Mesenchymal stem cell (in vitro differentiated cells and primary cell): ENCODE measurements around the gene KIF5A.

Source experiments
- DNase-seq: peaks from one replicate; pipeline ENCODE4 v3.0.0-alpha.2; 2013
- H2AFZ ChIP-seq: one replicate; pipeline ENCODE4 v1.6.1; 2013; ENCODE audit warnings: low read depth, mild to moderate bottlenecking, control low read depth, inconsistent platforms, low read length, moderate library complexity
- H2AK5ac ChIP-seq: 2 replicates; pipeline ENCODE4 v1.6.1; 2013; ENCODE audit warnings: low read length, moderate library complexity, mild to moderate bottlenecking, inconsistent platforms; ENCODE audit not compliant: severe bottlenecking
- H2BK120ac ChIP-seq: one replicate; pipeline ENCODE4 v1.6.1; 2013; ENCODE audit warnings: low read depth, mild to moderate bottlenecking, inconsistent platforms, low read length, moderate library complexity
- H2BK12ac ChIP-seq, 2 experiments: one replicate each; pipeline ENCODE4 v1.6.1; 2013; ENCODE audit warnings: inconsistent platforms in 2 of 2, low read length in 2 of 2, mild to moderate bottlenecking in 2 of 2, moderate library complexity in 2 of 2, control low read depth in 1 of 2
- H2BK15ac ChIP-seq: one replicate; pipeline ENCODE4 v1.6.1; 2013; ENCODE audit warnings: mild to moderate bottlenecking, low read depth, inconsistent platforms; ENCODE audit not compliant: poor library complexity, severe bottlenecking
- H2BK5ac ChIP-seq: 2 replicates; pipeline ENCODE4 v1.6.1; 2013; ENCODE audit warnings: low read depth, mild to moderate bottlenecking, low read length, control low read depth, inconsistent platforms; ENCODE audit not compliant: poor library complexity, severe bottlenecking
- H3K14ac ChIP-seq, 2 experiments: one replicate each; pipeline ENCODE4 v1.6.1; 2013; ENCODE audit warnings: inconsistent platforms in 2 of 2, low read length in 2 of 2, control low read depth in 1 of 2, mild to moderate bottlenecking in 1 of 2, moderate library complexity in 1 of 2
- H3K18ac ChIP-seq, 2 experiments: one replicate each; pipeline ENCODE4 v1.6.1; 2013; ENCODE audit warnings: inconsistent platforms in 2 of 2, low read length in 2 of 2, control low read depth in 1 of 2, low read depth in 1 of 2, mild to moderate bottlenecking in 1 of 2
- H3K23ac ChIP-seq, 2 experiments: one replicate each; pipeline ENCODE4 v1.6.1; 2013; ENCODE audit warnings: inconsistent platforms in 2 of 2, low read length in 2 of 2, mild to moderate bottlenecking in 2 of 2, moderate library complexity in 2 of 2, control low read depth in 1 of 2
- H3K27ac ChIP-seq: 2 replicates; pipeline ENCODE4 v1.5.1; 2013; ENCODE audit warnings: mild to moderate bottlenecking, moderate library complexity, low read length, control low read depth, inconsistent platforms; ENCODE audit not compliant: poor library complexity, severe bottlenecking
- H3K27me3 ChIP-seq, 2 experiments: 2 replicates each; pipeline versions ENCODE4 v1.6.1 to v1.7.0; 2013; ENCODE audit warnings: low read length in 2 of 2, mild to moderate bottlenecking in 2 of 2, moderate library complexity in 2 of 2, control low read depth in 1 of 2, inconsistent platforms in 1 of 2; ENCODE audit not compliant: control insufficient read depth in 1 of 2, insufficient read depth in 1 of 2
- H3K36me3 ChIP-seq, 2 experiments: 2 replicates each; pipeline versions ENCODE4 v1.6.1 to v1.7.0; 2013; ENCODE audit warnings: low read length in 2 of 2, control low read depth in 1 of 2, inconsistent platforms in 1 of 2, low read depth in 1 of 2, mild to moderate bottlenecking in 1 of 2; ENCODE audit not compliant: insufficient read depth in 2 of 2, control insufficient read depth in 1 of 2
- H3K4ac ChIP-seq, 2 experiments: one replicate each; pipeline ENCODE4 v1.6.1; 2013; ENCODE audit warnings: inconsistent platforms in 2 of 2, low read length in 2 of 2, mild to moderate bottlenecking in 2 of 2, moderate library complexity in 2 of 2, control low read depth in 1 of 2, low read depth in 1 of 2
- H3K4me1 ChIP-seq: 2 replicates; pipeline ENCODE4 v1.6.1; 2013; ENCODE audit warnings: low read depth, low read length, control low read depth; ENCODE audit not compliant: control insufficient read depth, insufficient read depth
- H3K4me2 ChIP-seq: 2 replicates; pipeline ENCODE4 v1.6.1; 2013; ENCODE audit warnings: low read length, mild to moderate bottlenecking, inconsistent platforms; ENCODE audit not compliant: poor library complexity, severe bottlenecking
- H3K4me3 ChIP-seq, 2 experiments: 2 replicates each; pipeline versions ENCODE4 v1.5.1 to v1.7.0; 2013; ENCODE audit warnings: low read length in 2 of 2, mild to moderate bottlenecking in 2 of 2, control low read depth in 1 of 2, low read depth in 1 of 2; ENCODE audit not compliant: insufficient read depth in 1 of 2
- H3K79me1 ChIP-seq: replicated peaks from 2 replicates; pipeline ENCODE4 v1.6.1; 2013; ENCODE audit warnings: mild to moderate bottlenecking, control low read depth, low read length, inconsistent platforms; ENCODE audit not compliant: poor library complexity, severe bottlenecking
- H3K9ac ChIP-seq: 2 replicates; pipeline ENCODE4 v1.7.0; 2013; ENCODE audit warnings: mild to moderate bottlenecking, low read length, moderate library complexity
- H3K9me3 ChIP-seq: 2 replicates; pipeline ENCODE4 v1.7.0; 2013; ENCODE audit warnings: mild to moderate bottlenecking, low read length; ENCODE audit not compliant: control insufficient read depth
- H4K8ac ChIP-seq: one replicate; pipeline ENCODE4 v1.6.1; 2013; ENCODE audit warnings: inconsistent platforms, mild to moderate bottlenecking, low read length, moderate library complexity
- H4K91ac ChIP-seq: one replicate; pipeline ENCODE4 v1.6.1; 2013; ENCODE audit warnings: mild to moderate bottlenecking, low read length, inconsistent platforms
- WGBS: methylation state at CpG from one replicate; pipeline ENCODE4 v1.1.7; 2013; ENCODE audit warnings: mixed read lengths; 5-methylcytosine and 5-hydroxymethylcytosine counted together

The KIF5A gene

DNA sequence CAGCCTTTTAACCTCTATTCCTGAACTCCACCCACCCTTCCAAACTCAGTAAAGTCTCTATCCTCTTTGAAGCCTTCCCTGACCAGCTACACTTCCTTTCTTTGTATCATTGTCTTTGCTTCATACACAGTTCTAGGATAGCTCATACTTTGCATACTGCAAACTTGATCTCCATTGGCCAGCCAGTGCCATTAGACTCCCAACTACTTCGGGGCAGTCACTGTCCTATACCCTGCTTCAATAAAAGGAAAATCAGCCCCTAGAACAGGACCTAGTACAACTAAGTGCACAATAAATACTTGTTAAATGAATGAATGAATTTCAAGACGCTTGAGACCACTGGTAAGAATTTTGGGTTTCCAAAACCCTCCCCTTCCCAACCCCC lies 40.6 kb downstream of the KIF5A start:
- Histone ChIP-seq H3K27me3 (peaks cover 22 to 57% of the 10 kb centered on the region in 2 experiments), H2AK5ac (no peak overlapping the region), H2BK5ac (no peak overlapping the region), H3K4ac (no peak overlapping the region), H3K9ac (peak overlapping the region; percentile 79), H3K79me1 (peaks cover 30% of the 10 kb centered on the region), H4K91ac (no peak overlapping the region), H2BK12ac (no peak overlapping the region), H3K4me1 (peaks cover 15% of the 10 kb centered on the region), H3K36me3 (peaks cover 0 to 5% of the 10 kb centered on the region in 2 experiments), H4K8ac (peak overlapping the region; percentile 4), H3K27ac (no peak overlapping the region), H3K14ac (no peak overlapping the region), H3K4me3 (peak overlapping the region in 1 of 2 experiments; percentile 85), H2AFZ (peak overlapping the region; percentile 96), H3K4me2 (peak overlapping the region; percentile 100), H2BK15ac (no peak overlapping the region), H2BK120ac (no peak overlapping the region), H3K18ac (peak overlapping the region in 1 of 2 experiments; percentile 67), H3K23ac (no peak overlapping the region), H3K9me3 (no peaks in the 10 kb centered on the region)
- DNase-seq, result no peak
- 35% methylated on average over 2 of the region's 2 CpGs for WGBS

DNA sequence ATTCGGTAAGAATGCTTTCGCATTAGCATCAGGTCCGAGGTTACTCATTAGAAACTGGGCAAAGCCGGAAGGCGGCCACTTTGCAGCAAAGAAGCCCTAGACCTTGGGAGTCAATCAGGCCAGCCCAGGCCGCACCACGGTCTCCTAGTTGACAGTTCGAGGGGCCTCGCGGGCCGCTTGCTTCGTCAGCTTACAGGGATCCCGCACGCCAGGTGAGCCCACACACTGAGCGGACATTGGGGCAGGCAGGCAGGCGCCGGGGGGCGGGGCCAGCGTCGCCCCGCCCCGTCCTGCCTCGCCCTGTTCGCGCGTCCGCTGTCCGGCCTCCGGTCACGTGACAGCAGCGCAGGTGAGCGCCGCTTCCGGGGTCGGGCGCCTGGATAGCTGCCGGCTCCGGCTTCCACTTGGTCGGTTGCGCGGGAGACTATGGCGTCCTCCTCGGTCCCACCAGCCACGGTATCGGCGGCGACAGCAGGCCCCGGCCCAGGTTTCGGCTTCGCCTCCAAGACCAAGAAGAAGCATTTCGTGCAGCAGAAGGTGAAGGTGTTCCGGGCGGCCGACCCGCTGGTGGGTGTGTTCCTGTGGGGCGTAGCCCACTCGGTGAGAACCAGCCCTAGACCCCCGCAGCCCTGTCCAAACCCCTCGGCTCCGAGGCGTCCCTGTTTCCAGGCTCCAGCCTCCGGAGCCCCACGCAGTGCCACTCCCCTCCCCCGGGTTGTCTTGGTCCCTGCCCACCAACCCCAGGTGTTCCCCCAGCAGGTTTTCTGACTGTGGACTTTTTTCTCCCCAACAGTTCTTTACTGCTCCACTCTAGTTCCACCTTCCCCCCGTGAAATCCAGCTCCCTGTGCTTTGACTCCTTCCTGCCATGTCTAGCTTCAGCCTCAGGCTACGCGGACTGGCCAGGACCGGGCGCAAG lies 41.3 kb downstream of the KIF5A start, which contains the start of gene PIP4K2C:
PIP4K2C (plus strand) TSS at position 329 of the 918 bp plus-strand sequence; CDS start at position 427, 98 bp downstream.
- H3K79me1 ChIP-seq, result peaks cover 33% of the 10 kb centered on the region
- H2BK15ac ChIP-seq, result peak within 1 kb of the TSS; percentile 69
- H3K9me3 ChIP-seq, result no peaks in the 10 kb centered on the region
- H2BK5ac ChIP-seq, result peak within 1 kb of the TSS; percentile 80
- peak within 1 kb of the TSS; percentile 97 for H4K8ac ChIP-seq
- H3K9ac ChIP-seq, result peak within 1 kb of the TSS; percentile 79
- H4K91ac ChIP-seq, result peak within 1 kb of the TSS; percentile 80
- H2AK5ac ChIP-seq, result no peak within 1 kb of the TSS
- H3K27ac ChIP-seq, result peak within 1 kb of the TSS; percentile 19
- H3K18ac ChIP-seq, result peak within 1 kb of the TSS; percentile 83 to 92
- peak within 1 kb of the TSS; percentile 57 to 66 for H2BK12ac ChIP-seq
- H3K4me1 ChIP-seq, result peaks cover 15% of the 10 kb centered on the region
- peak; percentile 49 for DNase-seq
- H3K4me3 ChIP-seq, result peak within 1 kb of the TSS; percentile 85 to 97
- peaks cover 18 to 51% of the 10 kb centered on the region in 2 experiments for H3K27me3 ChIP-seq
- peak within 1 kb of the TSS in 1 of 2 experiments; percentile 65 for H3K23ac ChIP-seq
- H2AFZ ChIP-seq, result peak within 1 kb of the TSS; percentile 96
- H3K4ac ChIP-seq, result peak within 1 kb of the TSS; percentile 35 to 75
- under 1% methylated on average over 68 of the region's 69 CpGs for WGBS
- H3K4me2 ChIP-seq, result peak within 1 kb of the TSS; percentile 100
- H3K14ac ChIP-seq, result no peak within 1 kb of the TSS
- H3K36me3 ChIP-seq, result peaks cover 0 to 12% of the 10 kb centered on the region in 2 experiments
- peak within 1 kb of the TSS; percentile 19 for H2BK120ac ChIP-seq

DNA sequence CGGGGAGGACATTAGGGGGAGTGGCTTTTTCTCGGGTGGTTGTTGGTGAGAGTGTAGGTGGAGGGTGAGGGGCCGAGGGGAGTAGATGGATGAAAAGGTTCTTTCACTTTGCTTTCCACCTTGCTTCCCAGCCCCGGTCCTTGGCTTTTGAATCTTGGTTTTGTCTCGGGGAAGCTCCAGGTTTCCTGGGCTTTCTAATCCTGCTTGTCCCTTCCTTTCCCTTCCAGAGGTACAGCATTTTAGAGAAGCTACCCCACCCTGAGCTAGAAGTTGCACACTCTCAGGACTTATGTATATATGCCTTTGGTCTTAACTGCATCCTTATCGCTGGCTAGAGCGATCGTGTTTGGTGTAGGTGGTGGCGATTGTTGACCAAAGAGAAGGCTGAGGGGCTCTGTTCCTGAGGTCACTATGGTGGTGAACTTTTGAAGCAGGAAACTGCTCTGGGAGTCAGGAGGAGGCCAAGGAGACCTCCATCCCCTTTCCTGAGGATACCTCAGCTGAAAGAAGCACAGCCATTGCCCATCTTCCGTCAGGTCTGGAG lies 42.0 kb downstream of the KIF5A start:
- Histone ChIP-seq H2AFZ (peak overlapping the region; percentile 75), H3K9ac (peak overlapping the region; percentile 79), H3K4ac (no peak overlapping the region), H2AK5ac (no peak overlapping the region), H4K91ac (no peak overlapping the region), H2BK120ac (no peak overlapping the region), H3K14ac (no peak overlapping the region), H3K9me3 (no peaks in the 10 kb centered on the region), H3K4me2 (peak overlapping the region; percentile 100), H3K27me3 (peaks cover 14 to 44% of the 10 kb centered on the region in 2 experiments), H2BK5ac (no peak overlapping the region), H3K23ac (no peak overlapping the region), H3K36me3 (peaks cover 3 to 14% of the 10 kb centered on the region in 2 experiments), H3K18ac (no peak overlapping the region), H3K79me1 (peaks cover 33% of the 10 kb centered on the region), H2BK12ac (no peak overlapping the region), H3K4me1 (peaks cover 15% of the 10 kb centered on the region), H3K27ac (no peak overlapping the region), H2BK15ac (no peak overlapping the region), H3K4me3 (peak overlapping the region; percentile 85 to 97), H4K8ac (no peak overlapping the region)
- WGBS, result 48% methylated on average over 9 of the region's 10 CpGs
- DNase-seq, result no peak
